Activated B cell treated with CpG ODN at 0.5 μM for 24 hours (primary cell): ENCODE measurements around the gene DNAH8. TPM values are rescaled to one million over a fixed set of nuclear protein-coding genes. Genes with fewer than 3 reads are reported as not detected.

Experiments
- ATAC-seq: fragments of 200-7000 bp; cut with Tn5 transposase; one replicate; pipeline ENCODE4 v1.10.0; 2021; ENCODE audit warnings: low read depth, mild to moderate bottlenecking, moderate library complexity
- CTCF ChIA-PET: fragments of 350-600 bp; sonication (Branson Sonifier 250); formaldehyde crosslinking; loops from one replicate; lab custom pipeline; 2021; ENCODE audit warnings: antibody characterized with exemption; lab: Charles Lee
- POLR2A ChIA-PET: fragments of 350-600 bp; sonication (Branson Sonifier 250); formaldehyde crosslinking; loops from one replicate; lab custom pipeline; 2021; ENCODE audit warnings: antibody characterized with exemption; lab: Charles Lee
- DNase-seq: peaks from one replicate; pipeline ENCODE4 v3.0.0; 2022
- H3K27ac Mint-ChIP-seq: one replicate; pipeline ENCODE4 v1.8.0; 2020; ENCODE audit warnings: mixed read lengths
- H3K27me3 Mint-ChIP-seq: one replicate; pipeline ENCODE4 v1.8.0; 2021; ENCODE audit warnings: mixed read lengths
- H3K36me3 Mint-ChIP-seq: one replicate; pipeline ENCODE4 v1.8.0; 2021; ENCODE audit warnings: low read depth, mixed read lengths
- H3K4me1 Mint-ChIP-seq: one replicate; pipeline ENCODE4 v1.8.0; 2021; ENCODE audit warnings: mixed read lengths
- H3K4me3 Mint-ChIP-seq: one replicate; pipeline ENCODE4 v1.8.0; 2020; ENCODE audit warnings: mild to moderate bottlenecking, mixed read lengths
- H3K9me3 Mint-ChIP-seq: one replicate; pipeline ENCODE4 v1.8.0; 2020; ENCODE audit warnings: mixed read lengths
- intact Hi-C: fragments of 100-400 bp; cut with micrococcal nuclease; formaldehyde crosslinking; loops from one replicate; pipeline ENCODE4 v1.15.1; 2024
- total RNA-seq: library from RNA; stranded (reverse); gene quantifications from 2 replicates; pipeline ENCODE4 v1.2.3, GENCODE V29; 2022
- TF ChIP-seq, protein P1 (sequence below): fragments of 200-600 bp; IDR thresholded peaks from one replicate; pipeline ENCODE4 v1.8.0; 2022; ENCODE audit warnings: antibody characterized with exemption, mild to moderate bottlenecking

The DNAH8 gene
- total RNA-seq, 1 donor from 2014 or later = 2.0 TPM

DNA sequence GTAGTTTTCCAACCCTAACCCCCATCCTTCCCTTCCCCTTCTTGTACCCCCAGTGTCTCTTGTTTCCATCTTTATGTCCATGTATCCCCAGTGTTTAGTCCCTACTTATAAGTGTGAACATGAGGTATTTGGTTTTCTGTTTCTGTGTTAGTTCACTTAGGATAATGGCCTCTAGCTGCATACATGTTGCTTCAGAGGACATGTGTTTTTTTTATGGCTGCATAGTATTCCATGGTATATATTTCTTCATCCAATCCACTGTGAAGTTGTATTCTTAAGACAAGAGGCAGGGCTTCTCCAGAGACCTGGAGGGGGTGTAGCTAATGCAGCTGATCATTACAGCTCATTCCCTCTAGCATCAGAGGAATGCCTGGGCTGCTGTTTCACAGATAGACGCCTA, 4.2 kb downstream of the DNAH8 start:
- Mint-ChIP-seq H3K4me3 (no peak overlapping the region), H3K4me1 (peaks cover 5% of the 10 kb centered on the region), H3K27ac (no peak overlapping the region), H3K36me3 (no peaks in the 10 kb centered on the region), H3K27me3 (peaks cover 35% of the 10 kb centered on the region), H3K9me3 (peaks cover 6% of the 10 kb centered on the region)
- intact Hi-C loops = no loop called here
- no peak for DNase-seq
- no peak for ATAC-seq
- ChIA-PET CTCF (no interaction called here), POLR2A (no interaction called here)
- TF ChIP-seq, protein P1, sequence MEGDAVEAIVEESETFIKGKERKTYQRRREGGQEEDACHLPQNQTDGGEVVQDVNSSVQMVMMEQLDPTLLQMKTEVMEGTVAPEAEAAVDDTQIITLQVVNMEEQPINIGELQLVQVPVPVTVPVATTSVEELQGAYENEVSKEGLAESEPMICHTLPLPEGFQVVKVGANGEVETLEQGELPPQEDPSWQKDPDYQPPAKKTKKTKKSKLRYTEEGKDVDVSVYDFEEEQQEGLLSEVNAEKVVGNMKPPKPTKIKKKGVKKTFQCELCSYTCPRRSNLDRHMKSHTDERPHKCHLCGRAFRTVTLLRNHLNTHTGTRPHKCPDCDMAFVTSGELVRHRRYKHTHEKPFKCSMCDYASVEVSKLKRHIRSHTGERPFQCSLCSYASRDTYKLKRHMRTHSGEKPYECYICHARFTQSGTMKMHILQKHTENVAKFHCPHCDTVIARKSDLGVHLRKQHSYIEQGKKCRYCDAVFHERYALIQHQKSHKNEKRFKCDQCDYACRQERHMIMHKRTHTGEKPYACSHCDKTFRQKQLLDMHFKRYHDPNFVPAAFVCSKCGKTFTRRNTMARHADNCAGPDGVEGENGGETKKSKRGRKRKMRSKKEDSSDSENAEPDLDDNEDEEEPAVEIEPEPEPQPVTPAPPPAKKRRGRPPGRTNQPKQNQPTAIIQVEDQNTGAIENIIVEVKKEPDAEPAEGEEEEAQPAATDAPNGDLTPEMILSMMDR = no peak

DNA sequence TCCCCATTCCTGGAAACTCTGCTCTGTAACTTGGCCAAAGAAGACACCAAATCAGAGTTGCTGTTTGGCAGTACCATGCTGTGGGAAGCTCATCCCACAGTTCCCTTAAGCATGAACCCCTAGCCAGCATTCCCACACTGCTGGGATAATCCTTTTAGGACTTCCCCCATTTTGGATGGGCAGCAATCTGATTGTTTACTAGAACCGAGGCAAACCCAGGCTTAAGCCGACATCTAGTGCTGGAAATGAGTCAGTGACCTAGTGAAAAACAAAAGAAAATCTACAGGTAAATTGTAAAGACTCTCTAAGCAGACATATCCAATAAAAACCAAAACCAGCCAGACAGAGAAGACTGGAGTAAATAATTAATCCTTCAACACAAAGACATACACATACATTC, 5.2 kb downstream of the DNAH8 start:
- ChIA-PET POLR2A (no interaction called here), CTCF (no interaction called here)
- Mint-ChIP-seq H3K9me3 (peaks cover 6% of the 10 kb centered on the region), H3K27me3 (peaks cover 34% of the 10 kb centered on the region), H3K4me3 (no peak overlapping the region), H3K36me3 (no peaks in the 10 kb centered on the region), H3K4me1 (peaks cover 2% of the 10 kb centered on the region), H3K27ac (no peak overlapping the region)
- intact Hi-C loops = no loop called here
- ATAC-seq (no peak), DNase-seq (no peak)
- TF ChIP-seq, protein P1 = no peak

DNA sequence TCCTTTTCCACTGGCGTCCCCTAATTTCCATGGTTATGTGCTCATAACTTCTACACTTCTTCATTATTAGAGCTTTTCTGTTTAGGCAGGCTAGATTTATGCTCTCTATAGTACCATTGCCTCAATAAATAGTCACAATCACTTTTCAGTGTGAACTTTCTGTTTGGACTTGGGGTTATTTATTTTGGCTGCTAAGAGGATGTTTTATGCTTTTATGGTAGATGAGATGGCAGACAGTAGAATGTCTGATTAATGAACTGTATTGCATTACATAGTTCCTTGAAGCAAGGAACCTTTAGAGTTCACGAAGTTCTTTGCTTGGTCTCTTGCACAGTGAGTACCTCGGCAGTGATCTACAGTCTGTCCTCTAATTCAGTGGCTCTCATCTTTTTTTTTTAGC, 6.9 kb downstream of the DNAH8 start:
- ATAC-seq (no peak), DNase-seq (no peak)
- Mint-ChIP-seq H3K4me3 (no peak overlapping the region), H3K36me3 (no peaks in the 10 kb centered on the region), H3K27me3 (peaks cover 25% of the 10 kb centered on the region), H3K27ac (no peak overlapping the region), H3K9me3 (peaks cover 6% of the 10 kb centered on the region), H3K4me1 (no peaks in the 10 kb centered on the region)
- CTCF ChIA-PET = no interaction called here
- POLR2A ChIA-PET = no interaction called here
- TF ChIP-seq, protein P1 = no peak
- intact Hi-C loops = no loop called here

DNA sequence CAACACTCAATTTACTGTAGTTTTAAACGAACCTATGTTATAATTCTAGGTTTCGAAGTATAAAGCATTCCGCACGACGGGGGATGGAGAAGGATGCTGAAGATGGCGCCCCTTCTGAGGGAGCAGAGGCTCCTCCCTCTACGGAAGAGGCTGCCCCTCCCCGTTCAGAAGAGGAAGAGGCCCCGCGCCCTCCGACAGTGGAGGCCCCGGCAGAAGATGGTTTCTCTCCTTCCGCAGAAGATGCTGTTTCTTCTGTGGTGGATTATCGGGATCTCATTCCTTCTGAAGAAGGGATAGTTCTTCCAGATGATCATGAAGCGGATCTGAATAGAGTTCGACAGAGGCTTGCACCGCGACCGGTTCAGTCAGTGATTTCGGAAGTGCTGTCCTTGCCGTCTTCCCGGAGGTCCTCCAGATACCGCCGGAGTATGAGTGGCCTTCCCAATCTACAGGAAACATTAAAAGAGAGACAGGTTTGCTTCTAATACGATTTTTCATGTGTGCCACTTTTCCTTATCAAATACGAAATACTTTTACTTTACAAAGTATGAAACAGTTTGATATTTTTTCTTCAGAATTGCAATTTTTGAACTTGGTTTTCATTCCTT, 7.7 kb downstream of the DNAH8 start:
- intact Hi-C loops = no loop called here
- ATAC-seq (no peak), DNase-seq (no peak)
- Mint-ChIP-seq H3K4me1 (no peaks in the 10 kb centered on the region), H3K27me3 (peaks cover 23% of the 10 kb centered on the region), H3K36me3 (no peaks in the 10 kb centered on the region), H3K27ac (no peak overlapping the region), H3K9me3 (peaks cover 6% of the 10 kb centered on the region), H3K4me3 (no peak overlapping the region)
- CTCF ChIA-PET = no interaction called here
- TF ChIP-seq, protein P1 = no peak
- POLR2A ChIA-PET = no interaction called here

DNA sequence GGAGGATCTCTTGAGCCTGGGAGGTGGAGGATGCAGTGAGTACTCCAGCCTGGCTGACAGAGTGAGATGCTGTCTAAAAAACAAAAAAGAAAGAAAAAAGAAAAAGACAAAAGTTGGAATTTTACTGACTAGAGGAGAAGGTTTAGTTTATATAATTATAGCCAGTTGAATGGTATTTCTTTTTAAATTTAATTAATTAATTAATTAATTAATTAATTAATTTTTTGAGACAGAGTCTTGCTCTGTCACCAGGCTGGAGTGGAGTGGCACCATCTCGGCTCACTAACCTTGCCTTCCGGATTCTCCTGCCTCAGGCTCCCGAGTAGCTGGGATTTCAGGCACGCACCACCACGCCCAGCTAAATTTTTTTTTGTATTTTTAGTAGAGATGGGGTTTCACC, 8.7 kb downstream of the DNAH8 start:
- Mint-ChIP-seq H3K9me3 (peaks cover 6% of the 10 kb centered on the region), H3K27ac (no peak overlapping the region), H3K27me3 (peaks cover 23% of the 10 kb centered on the region), H3K4me1 (no peaks in the 10 kb centered on the region), H3K36me3 (no peaks in the 10 kb centered on the region), H3K4me3 (no peak overlapping the region)
- CTCF ChIA-PET = no interaction called here
- intact Hi-C loops = no loop called here
- DNase-seq (no peak), ATAC-seq (no peak)
- TF ChIP-seq, protein P1 = no peak
- POLR2A ChIA-PET = no interaction called here
